Trophoblast cell (in vitro differentiated cells and primary cell): ENCODE data around the gene TMEM135.

Experiments
- DNase-seq, 2 donors: peaks; one replicate each; pipeline ENCODE4 v3.0.0-alpha.2; 2016
- H2AFZ ChIP-seq: 2 replicates; pipeline ENCODE4 v1.6.1; 2013; ENCODE audit warnings: low read length, moderate library complexity, mild to moderate bottlenecking; ENCODE audit not compliant: insufficient read depth, poor library complexity
- H2AK5ac ChIP-seq: 2 replicates; pipeline ENCODE4 v1.6.1; 2013; ENCODE audit warnings: mild to moderate bottlenecking, low read length
- H2BK120ac ChIP-seq: 2 replicates; pipeline ENCODE4 v1.6.1; 2013; ENCODE audit warnings: low read length, mild to moderate bottlenecking, moderate library complexity; ENCODE audit not compliant: insufficient read depth, poor library complexity
- H2BK12ac ChIP-seq: 2 replicates; pipeline ENCODE4 v1.6.1; 2013; ENCODE audit warnings: mild to moderate bottlenecking, low read length, moderate library complexity
- H2BK5ac ChIP-seq: 2 replicates; pipeline ENCODE4 v1.6.1; 2013; ENCODE audit warnings: low read length, low read depth, moderate library complexity, mild to moderate bottlenecking; ENCODE audit not compliant: poor library complexity
- H3K14ac ChIP-seq: 2 replicates; pipeline ENCODE4 v1.6.1; 2013; ENCODE audit warnings: mild to moderate bottlenecking, low read length
- H3K18ac ChIP-seq: 2 replicates; pipeline ENCODE4 v1.6.1; 2013; ENCODE audit warnings: mild to moderate bottlenecking, low read length
- H3K23ac ChIP-seq: 2 replicates; pipeline ENCODE4 v1.6.1; 2013; ENCODE audit warnings: low read length
- H3K27ac ChIP-seq: 2 replicates; pipeline ENCODE4 v1.5.1; 2013; ENCODE audit warnings: low read depth, mild to moderate bottlenecking, inconsistent platforms, low read length, moderate library complexity
- H3K27me3 ChIP-seq: 2 replicates; pipeline ENCODE4 v1.6.1; 2013; ENCODE audit warnings: inconsistent platforms, mild to moderate bottlenecking, low read length, moderate library complexity; ENCODE audit not compliant: insufficient read depth
- H3K36me3 ChIP-seq, 2 experiments: 1 replicate in 1 of 2; 2 replicates in 1 of 2; pipeline ENCODE4 v1.6.1; 2013; ENCODE audit warnings: low read length in 2 of 2, mild to moderate bottlenecking in 2 of 2, moderate library complexity in 1 of 2; ENCODE audit not compliant: insufficient read depth in 2 of 2, control insufficient read depth in 1 of 2
- H3K4ac ChIP-seq: 2 replicates; pipeline ENCODE4 v1.6.1; 2013; ENCODE audit warnings: low read depth, mild to moderate bottlenecking, low read length, moderate library complexity
- H3K4me1 ChIP-seq, 2 experiments: 1 replicate in 1 of 2; 2 replicates in 1 of 2; pipeline ENCODE4 v1.6.1; 2013; ENCODE audit warnings: low read length in 2 of 2, mild to moderate bottlenecking in 2 of 2, moderate library complexity in 1 of 2; ENCODE audit not compliant: insufficient read depth in 2 of 2, control insufficient read depth in 1 of 2
- H3K4me2 ChIP-seq: 2 replicates; pipeline ENCODE4 v1.6.1; 2013; ENCODE audit warnings: inconsistent platforms, mild to moderate bottlenecking, low read length, moderate library complexity
- H3K4me3 ChIP-seq: 2 replicates; pipeline ENCODE4 v1.5.1; 2013; ENCODE audit warnings: mild to moderate bottlenecking, low read depth, low read length, inconsistent platforms
- H3K79me1 ChIP-seq: one replicate; pipeline ENCODE4 v1.6.1; 2013; ENCODE audit warnings: low read length
- H3K79me2 ChIP-seq: 2 replicates; pipeline ENCODE4 v1.6.1; 2013; ENCODE audit warnings: low read length, mild to moderate bottlenecking; ENCODE audit not compliant: control insufficient read depth, insufficient read depth, poor library complexity
- H3K9ac ChIP-seq: 2 replicates; pipeline ENCODE4 v1.6.1; 2013; ENCODE audit warnings: mild to moderate bottlenecking, low read length
- H3K9me3 ChIP-seq: 2 replicates; pipeline ENCODE4 v1.6.1; 2013; ENCODE audit warnings: low read depth, mild to moderate bottlenecking, control low read depth, inconsistent platforms, low read length; ENCODE audit not compliant: insufficient read depth
- H4K12ac ChIP-seq: 2 replicates; pipeline ENCODE4 v1.6.1; 2013; ENCODE audit warnings: low read depth, mild to moderate bottlenecking, low read length, moderate library complexity
- H4K8ac ChIP-seq: 2 replicates; pipeline ENCODE4 v1.6.1; 2013; ENCODE audit warnings: low read depth, mild to moderate bottlenecking, low read length, moderate library complexity
- H4K91ac ChIP-seq: one replicate; pipeline ENCODE4 v1.6.1; 2013; ENCODE audit warnings: low read depth, mild to moderate bottlenecking, low read length, moderate library complexity
- WGBS: extraction: QIAGEN DNeasy Blood & Tissue Kit; methylation state at CpG from one replicate; pipeline ENCODE4 v1.1.7; 2013; ENCODE audit warnings: missing lambda C conversion rate; ENCODE audit not compliant: insufficient read length, insufficient coverage; ENCODE audit errors: extremely low coverage; 5-methylcytosine and 5-hydroxymethylcytosine counted together

Gene TMEM135

DNA sequence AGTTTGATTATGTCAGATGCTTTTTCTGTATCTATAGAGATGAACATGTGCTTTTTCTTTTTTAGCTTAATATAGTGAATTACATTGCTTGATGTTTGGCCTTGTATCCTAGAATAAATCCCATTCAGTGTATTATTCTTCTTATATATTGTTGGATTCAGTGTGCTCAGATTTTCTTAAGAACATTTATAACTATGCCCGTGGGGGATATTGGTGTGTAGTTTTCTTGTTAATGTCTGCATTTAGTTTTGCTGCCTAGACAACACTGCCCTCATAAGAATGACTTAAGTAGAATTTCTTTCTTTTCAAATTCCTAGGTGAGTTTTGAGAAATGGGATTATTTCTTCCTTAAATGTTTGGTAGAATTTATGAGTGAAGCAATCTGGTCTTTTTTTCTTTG, 98.5 kb downstream of the TMEM135 start:
- Histone ChIP-seq H4K12ac (no peak overlapping the region), H3K14ac (no peak overlapping the region), H2BK12ac (no peak overlapping the region), H3K18ac (no peak overlapping the region), H2BK5ac (no peak overlapping the region), H2AFZ (no peak overlapping the region), H3K4ac (no peak overlapping the region), H3K4me3 (no peak overlapping the region), H3K27me3 (no peaks in the 10 kb centered on the region), H3K4me2 (no peak overlapping the region), H3K36me3 (no peaks in the 10 kb centered on the region), H3K4me1 (no peaks in the 10 kb centered on the region), H3K23ac (no peak overlapping the region), H3K79me1 (no peaks in the 10 kb centered on the region), H3K9me3 (no peaks in the 10 kb centered on the region), H3K79me2 (no peaks in the 10 kb centered on the region), H4K91ac (no peak overlapping the region), H2BK120ac (no peak overlapping the region), H3K27ac (no peak overlapping the region), H2AK5ac (no peak overlapping the region), H4K8ac (no peak overlapping the region), H3K9ac (no peak overlapping the region)
- DNase-seq = no peak
- WGBS = no CpG with 5 or more reads among the region's 1 CpG

DNA sequence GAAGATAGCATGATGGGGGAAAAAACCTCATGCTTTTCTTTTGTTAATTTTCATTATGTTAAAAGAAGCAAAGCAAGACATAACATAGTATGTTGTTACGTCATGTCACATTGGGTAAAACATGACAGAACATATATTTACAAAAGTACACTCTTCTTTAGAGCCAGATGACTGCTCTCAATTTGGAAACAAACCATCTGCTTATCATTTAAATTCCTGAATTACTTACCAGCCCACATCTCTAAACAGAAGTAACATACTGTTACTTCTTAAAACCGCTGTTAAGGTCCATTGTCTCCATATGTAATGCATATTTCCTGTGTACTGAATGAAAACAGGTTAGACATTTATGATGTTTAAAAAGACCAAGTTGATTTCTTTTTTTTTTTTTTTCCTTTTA, 100.0 kb downstream of the TMEM135 start:
- H3K79me2 ChIP-seq = no peaks in the 10 kb centered on the region
- H3K4me1 ChIP-seq = no peaks in the 10 kb centered on the region
- no CpG with 5 or more reads among the region's 2 CpGs for WGBS
- H4K8ac ChIP-seq = no peak overlapping the region
- no peak overlapping the region for H4K12ac ChIP-seq
- H2AK5ac ChIP-seq = no peak overlapping the region
- no peaks in the 10 kb centered on the region for H3K79me1 ChIP-seq
- H3K4me2 ChIP-seq = no peak overlapping the region
- H2AFZ ChIP-seq = no peak overlapping the region
- H3K36me3 ChIP-seq = no peaks in the 10 kb centered on the region
- no peak overlapping the region for H2BK120ac ChIP-seq
- no peak overlapping the region for H2BK12ac ChIP-seq
- H3K9ac ChIP-seq = no peak overlapping the region
- no peak overlapping the region for H3K4me3 ChIP-seq
- DNase-seq = no peak
- H3K27ac ChIP-seq = no peak overlapping the region
- H3K9me3 ChIP-seq = no peaks in the 10 kb centered on the region
- H3K14ac ChIP-seq = no peak overlapping the region
- no peak overlapping the region for H3K18ac ChIP-seq
- no peak overlapping the region for H3K4ac ChIP-seq
- H2BK5ac ChIP-seq = no peak overlapping the region
- H3K27me3 ChIP-seq = no peaks in the 10 kb centered on the region
- no peak overlapping the region for H4K91ac ChIP-seq
- H3K23ac ChIP-seq = no peak overlapping the region

DNA sequence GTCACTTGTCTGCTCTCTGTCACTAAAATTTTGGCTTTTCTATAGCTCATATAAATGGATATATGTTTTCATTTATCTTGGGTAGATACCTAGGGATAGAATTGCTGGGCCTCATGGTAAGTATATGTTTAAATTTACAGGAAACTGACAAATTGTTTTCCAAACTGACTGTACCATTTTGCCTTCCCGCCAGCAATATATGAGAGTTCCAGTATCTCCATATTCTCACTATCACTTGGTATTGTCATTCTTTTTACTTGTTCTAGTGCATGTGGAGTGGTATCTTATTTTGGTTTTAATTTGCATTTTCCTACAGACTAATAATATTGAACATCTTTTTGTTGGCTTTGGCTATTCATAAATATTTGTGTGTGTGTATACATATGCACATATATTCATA, 101.7 kb downstream of the TMEM135 start:
- H3K9ac ChIP-seq = no peak overlapping the region
- H3K23ac ChIP-seq = no peak overlapping the region
- WGBS = no CpG with 5 or more reads among the region's 1 CpG
- H4K8ac ChIP-seq = no peak overlapping the region
- no peak overlapping the region for H3K27ac ChIP-seq
- H3K79me1 ChIP-seq = no peaks in the 10 kb centered on the region
- H3K4me1 ChIP-seq = no peaks in the 10 kb centered on the region
- no peaks in the 10 kb centered on the region for H3K9me3 ChIP-seq
- no peak overlapping the region for H2BK5ac ChIP-seq
- H3K14ac ChIP-seq = no peak overlapping the region
- H2AFZ ChIP-seq = no peak overlapping the region
- no peak overlapping the region for H3K4ac ChIP-seq
- no peaks in the 10 kb centered on the region for H3K36me3 ChIP-seq
- DNase-seq = no peak
- no peak overlapping the region for H3K18ac ChIP-seq
- H2BK120ac ChIP-seq = no peak overlapping the region
- no peak overlapping the region for H4K91ac ChIP-seq
- H3K27me3 ChIP-seq = no peaks in the 10 kb centered on the region
- no peak overlapping the region for H2AK5ac ChIP-seq
- H3K79me2 ChIP-seq = no peaks in the 10 kb centered on the region
- no peak overlapping the region for H2BK12ac ChIP-seq
- H3K4me2 ChIP-seq = no peak overlapping the region
- H4K12ac ChIP-seq = no peak overlapping the region
- H3K4me3 ChIP-seq = no peak overlapping the region

DNA sequence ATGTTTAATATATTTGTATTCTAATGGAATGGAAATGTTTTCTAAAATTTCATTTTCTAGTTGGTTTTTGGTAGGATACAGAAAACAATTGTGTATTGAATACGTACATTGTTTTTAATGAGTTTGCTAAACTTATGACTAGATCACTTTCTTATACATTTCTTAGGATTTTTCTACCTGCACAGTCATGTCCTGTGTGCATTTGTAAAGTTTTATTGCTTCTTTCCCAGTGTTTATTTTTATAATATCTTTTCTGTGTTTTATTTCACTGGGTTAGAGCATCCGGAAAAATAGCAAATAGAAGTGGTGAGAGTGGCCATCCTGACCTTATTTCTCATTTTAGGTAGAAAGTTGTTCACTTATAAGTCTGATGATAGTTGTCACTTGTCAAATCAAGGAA, 103.6 kb downstream of the TMEM135 start:
- no peak overlapping the region for H3K23ac ChIP-seq
- no peak overlapping the region for H2AFZ ChIP-seq
- no peaks in the 10 kb centered on the region for H3K4me1 ChIP-seq
- H3K36me3 ChIP-seq = no peaks in the 10 kb centered on the region
- no peaks in the 10 kb centered on the region for H3K79me2 ChIP-seq
- no peak overlapping the region for H2AK5ac ChIP-seq
- no peak overlapping the region for H4K12ac ChIP-seq
- no peaks in the 10 kb centered on the region for H3K79me1 ChIP-seq
- DNase-seq = no peak
- H3K4me3 ChIP-seq = no peak overlapping the region
- no peaks in the 10 kb centered on the region for H3K9me3 ChIP-seq
- no peaks in the 10 kb centered on the region for H3K27me3 ChIP-seq
- no peak overlapping the region for H3K4ac ChIP-seq
- no peak overlapping the region for H2BK12ac ChIP-seq
- H2BK120ac ChIP-seq = no peak overlapping the region
- no peak overlapping the region for H3K27ac ChIP-seq
- H4K91ac ChIP-seq = no peak overlapping the region
- no peak overlapping the region for H3K14ac ChIP-seq
- H2BK5ac ChIP-seq = no peak overlapping the region
- WGBS = no CpG with 5 or more reads among the region's 2 CpGs
- H3K9ac ChIP-seq = no peak overlapping the region
- H4K8ac ChIP-seq = no peak overlapping the region
- H3K18ac ChIP-seq = no peak overlapping the region
- no peak overlapping the region for H3K4me2 ChIP-seq
